Measurements from ENCODE around the gene PARP1.

DNA sequence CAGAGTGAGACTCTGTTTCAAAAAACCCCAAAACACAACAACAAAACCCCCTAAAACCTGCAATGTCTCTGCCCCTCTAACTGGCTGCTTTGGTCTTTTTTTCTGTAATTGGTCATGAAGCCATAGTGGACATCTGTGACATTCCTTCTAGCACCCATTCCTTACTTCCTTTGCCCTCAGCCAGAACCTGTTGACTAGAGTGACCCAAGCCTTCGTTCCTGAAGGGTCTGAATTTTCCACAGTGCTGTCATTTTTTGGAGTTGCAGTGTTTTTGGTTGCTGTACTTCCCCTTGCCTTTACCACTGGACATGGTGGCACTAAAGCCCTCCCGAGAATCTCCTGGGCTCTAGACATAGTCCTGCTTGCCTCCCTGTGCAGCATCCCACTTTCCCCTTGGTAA is 50.5 kb downstream of the PARP1 start:
- TF ChIP-seq GATA2 (IDR thresholded peaks at IDR 0.05; ENCODE audit: low read depth, low read length) (no peak), GATA3 (IDR thresholded peaks at IDR 0.05; ENCODE audit: low read depth, low read length) (no peak)

Data from SH-SY5Y (cell line).